HepG2 (cell line): ENCODE results near the gene THPO. TPM values are rescaled to one million over a fixed set of nuclear protein-coding genes. Genes with fewer than 3 reads are reported as not detected.

Experiments used
- AHDC1 ChIP-seq: sonication (generic); formaldehyde crosslinking; IDR thresholded peaks from 2 replicates; pipeline ENCODE4 v1.5.1; 2020; ENCODE audit warnings: mild to moderate bottlenecking, missing genetic modification reagents, borderline replicate concordance
- GLMP ChIP-seq: sonication (generic); formaldehyde crosslinking; IDR thresholded peaks from 2 replicates; pipeline ENCODE4 v1.9.0; 2021; ENCODE audit warnings: missing genetic modification reagents, mild to moderate bottlenecking, borderline replicate concordance
- HCFC1 ChIP-seq: fragments of 150-350 bp; IDR thresholded peaks from 2 replicates; pipeline ENCODE4 v1.6.1; 2014; ENCODE audit warnings: low read depth, low read length
- JUN ChIP-seq: sonication (generic); formaldehyde crosslinking; IDR thresholded peaks from 2 replicates; pipeline ENCODE4 v1.4.0; 2020; ENCODE audit warnings: mild to moderate bottlenecking, missing genetic modification reagents
- SMAD1 ChIP-seq: sonication (generic); formaldehyde crosslinking; IDR thresholded peaks from 2 replicates; pipeline ENCODE4 v1.4.0; 2020; ENCODE audit warnings: missing genetic modification reagents, low read depth, mild to moderate bottlenecking, borderline replicate concordance
- ZFY ChIP-seq: sonication (generic); formaldehyde crosslinking; IDR thresholded peaks from 2 replicates; pipeline ENCODE4 v1.4.0; 2020; ENCODE audit warnings: missing genetic modification reagents
- polyA plus RNA-seq, 8 experiments: library from polyadenylated mRNA; depleted of rRNA in 3 of 8; stranded (reverse) in 7 of 8; unstranded in 1 of 8; fragments of >200 nt; fragmentation: Illumina TruSeq in 4 of 8; extraction: Trizol in 4 of 8; gene quantifications; 2 replicates each; pipeline versions ENCODE4 v1.2.1 to v1.2.3, GENCODE V29; 2011 to 2016; ENCODE audit warnings: low read depth in 4 of 8, missing spikeins in 1 of 8, mixed read lengths in 1 of 8; ENCODE audit not compliant: insufficient read depth in 1 of 8
- total RNA-seq, 5 experiments: library from RNA; depleted of rRNA; stranded (reverse); fragments of >200 nt; fragmentation: Illumina TruSeq; extraction: Trizol; gene quantifications; 2 replicates each; pipeline ENCODE4 v1.2.3, GENCODE V29; 2016; ENCODE audit warnings: low read depth in 1 of 5
- TF ChIP-seq, protein P1 (sequence below): sonication (generic); formaldehyde crosslinking; IDR thresholded peaks from 2 replicates; pipeline ENCODE4 v1.4.0; 2020; ENCODE audit warnings: missing genetic modification reagents
- TF ChIP-seq, protein P2 (sequence below): sonication (generic); formaldehyde crosslinking; IDR thresholded peaks from 2 replicates; pipeline ENCODE4 v1.5.0; 2020; ENCODE audit warnings: mild to moderate bottlenecking, missing genetic modification reagents, borderline replicate concordance

Gene THPO
- total and polyA plus RNA-seq, 2 of the 13 experiments (the other 11 are each of a cell fraction or from before 2014, with no cell fraction given), result 2.8 to 4.8 TPM

GRCh38 chr3:184335661-184336546 lies 42.1 kb downstream of the THPO start (continued):
- TF ChIP-seq ZFY (CRISPR knock-in tag), result peak; percentile 66
- TF ChIP-seq, protein P1, sequence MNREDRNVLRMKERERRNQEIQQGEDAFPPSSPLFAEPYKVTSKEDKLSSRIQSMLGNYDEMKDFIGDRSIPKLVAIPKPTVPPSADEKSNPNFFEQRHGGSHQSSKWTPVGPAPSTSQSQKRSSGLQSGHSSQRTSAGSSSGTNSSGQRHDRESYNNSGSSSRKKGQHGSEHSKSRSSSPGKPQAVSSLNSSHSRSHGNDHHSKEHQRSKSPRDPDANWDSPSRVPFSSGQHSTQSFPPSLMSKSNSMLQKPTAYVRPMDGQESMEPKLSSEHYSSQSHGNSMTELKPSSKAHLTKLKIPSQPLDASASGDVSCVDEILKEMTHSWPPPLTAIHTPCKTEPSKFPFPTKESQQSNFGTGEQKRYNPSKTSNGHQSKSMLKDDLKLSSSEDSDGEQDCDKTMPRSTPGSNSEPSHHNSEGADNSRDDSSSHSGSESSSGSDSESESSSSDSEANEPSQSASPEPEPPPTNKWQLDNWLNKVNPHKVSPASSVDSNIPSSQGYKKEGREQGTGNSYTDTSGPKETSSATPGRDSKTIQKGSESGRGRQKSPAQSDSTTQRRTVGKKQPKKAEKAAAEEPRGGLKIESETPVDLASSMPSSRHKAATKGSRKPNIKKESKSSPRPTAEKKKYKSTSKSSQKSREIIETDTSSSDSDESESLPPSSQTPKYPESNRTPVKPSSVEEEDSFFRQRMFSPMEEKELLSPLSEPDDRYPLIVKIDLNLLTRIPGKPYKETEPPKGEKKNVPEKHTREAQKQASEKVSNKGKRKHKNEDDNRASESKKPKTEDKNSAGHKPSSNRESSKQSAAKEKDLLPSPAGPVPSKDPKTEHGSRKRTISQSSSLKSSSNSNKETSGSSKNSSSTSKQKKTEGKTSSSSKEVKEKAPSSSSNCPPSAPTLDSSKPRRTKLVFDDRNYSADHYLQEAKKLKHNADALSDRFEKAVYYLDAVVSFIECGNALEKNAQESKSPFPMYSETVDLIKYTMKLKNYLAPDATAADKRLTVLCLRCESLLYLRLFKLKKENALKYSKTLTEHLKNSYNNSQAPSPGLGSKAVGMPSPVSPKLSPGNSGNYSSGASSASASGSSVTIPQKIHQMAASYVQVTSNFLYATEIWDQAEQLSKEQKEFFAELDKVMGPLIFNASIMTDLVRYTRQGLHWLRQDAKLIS (CRISPR knock-in tag), result peak; percentile 47; the same call in 1 of the 2 replicates
- TF ChIP-seq, protein P2, sequence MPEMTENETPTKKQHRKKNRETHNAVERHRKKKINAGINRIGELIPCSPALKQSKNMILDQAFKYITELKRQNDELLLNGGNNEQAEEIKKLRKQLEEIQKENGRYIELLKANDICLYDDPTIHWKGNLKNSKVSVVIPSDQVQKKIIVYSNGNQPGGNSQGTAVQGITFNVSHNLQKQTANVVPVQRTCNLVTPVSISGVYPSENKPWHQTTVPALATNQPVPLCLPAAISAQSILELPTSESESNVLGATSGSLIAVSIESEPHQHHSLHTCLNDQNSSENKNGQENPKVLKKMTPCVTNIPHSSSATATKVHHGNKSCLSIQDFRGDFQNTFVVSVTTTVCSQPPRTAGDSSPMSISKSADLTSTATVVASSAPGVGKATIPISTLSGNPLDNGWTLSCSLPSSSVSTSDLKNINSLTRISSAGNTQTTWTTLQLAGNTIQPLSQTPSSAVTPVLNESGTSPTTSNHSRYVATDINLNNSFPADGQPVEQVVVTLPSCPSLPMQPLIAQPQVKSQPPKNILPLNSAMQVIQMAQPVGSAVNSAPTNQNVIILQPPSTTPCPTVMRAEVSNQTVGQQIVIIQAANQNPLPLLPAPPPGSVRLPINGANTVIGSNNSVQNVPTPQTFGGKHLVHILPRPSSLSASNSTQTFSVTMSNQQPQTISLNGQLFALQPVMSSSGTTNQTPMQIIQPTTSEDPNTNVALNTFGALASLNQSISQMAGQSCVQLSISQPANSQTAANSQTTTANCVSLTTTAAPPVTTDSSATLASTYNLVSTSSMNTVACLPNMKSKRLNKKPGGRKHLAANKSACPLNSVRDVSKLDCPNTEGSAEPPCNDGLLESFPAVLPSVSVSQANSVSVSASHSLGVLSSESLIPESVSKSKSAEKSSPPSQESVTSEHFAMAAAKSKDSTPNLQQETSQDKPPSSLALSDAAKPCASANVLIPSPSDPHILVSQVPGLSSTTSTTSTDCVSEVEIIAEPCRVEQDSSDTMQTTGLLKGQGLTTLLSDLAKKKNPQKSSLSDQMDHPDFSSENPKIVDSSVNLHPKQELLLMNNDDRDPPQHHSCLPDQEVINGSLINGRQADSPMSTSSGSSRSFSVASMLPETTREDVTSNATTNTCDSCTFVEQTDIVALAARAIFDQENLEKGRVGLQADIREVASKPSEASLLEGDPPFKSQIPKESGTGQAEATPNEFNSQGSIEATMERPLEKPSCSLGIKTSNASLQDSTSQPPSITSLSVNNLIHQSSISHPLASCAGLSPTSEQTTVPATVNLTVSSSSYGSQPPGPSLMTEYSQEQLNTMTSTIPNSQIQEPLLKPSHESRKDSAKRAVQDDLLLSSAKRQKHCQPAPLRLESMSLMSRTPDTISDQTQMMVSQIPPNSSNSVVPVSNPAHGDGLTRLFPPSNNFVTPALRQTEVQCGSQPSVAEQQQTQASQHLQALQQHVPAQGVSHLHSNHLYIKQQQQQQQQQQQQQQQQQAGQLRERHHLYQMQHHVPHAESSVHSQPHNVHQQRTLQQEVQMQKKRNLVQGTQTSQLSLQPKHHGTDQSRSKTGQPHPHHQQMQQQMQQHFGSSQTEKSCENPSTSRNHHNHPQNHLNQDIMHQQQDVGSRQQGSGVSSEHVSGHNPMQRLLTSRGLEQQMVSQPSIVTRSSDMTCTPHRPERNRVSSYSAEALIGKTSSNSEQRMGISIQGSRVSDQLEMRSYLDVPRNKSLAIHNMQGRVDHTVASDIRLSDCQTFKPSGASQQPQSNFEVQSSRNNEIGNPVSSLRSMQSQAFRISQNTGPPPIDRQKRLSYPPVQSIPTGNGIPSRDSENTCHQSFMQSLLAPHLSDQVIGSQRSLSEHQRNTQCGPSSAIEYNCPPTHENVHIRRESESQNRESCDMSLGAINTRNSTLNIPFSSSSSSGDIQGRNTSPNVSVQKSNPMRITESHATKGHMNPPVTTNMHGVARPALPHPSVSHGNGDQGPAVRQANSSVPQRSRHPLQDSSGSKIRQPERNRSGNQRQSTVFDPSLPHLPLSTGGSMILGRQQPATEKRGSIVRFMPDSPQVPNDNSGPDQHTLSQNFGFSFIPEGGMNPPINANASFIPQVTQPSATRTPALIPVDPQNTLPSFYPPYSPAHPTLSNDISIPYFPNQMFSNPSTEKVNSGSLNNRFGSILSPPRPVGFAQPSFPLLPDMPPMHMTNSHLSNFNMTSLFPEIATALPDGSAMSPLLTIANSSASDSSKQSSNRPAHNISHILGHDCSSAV, result no peak
- no peak for TF ChIP-seq JUN (CRISPR knock-in tag)
- TF ChIP-seq AHDC1 (CRISPR knock-in tag), result no peak
- peak; percentile 33; the same call in 1 of the 2 replicates for TF ChIP-seq SMAD1 (CRISPR knock-in tag)
- TF ChIP-seq GLMP (CRISPR knock-in tag), result no peak
- TF ChIP-seq HCFC1, result no peak
